Omental fat pad (tissue), 4 donors: ENCODE data around the gene ITGA2B. TPM values are rescaled to one million over a fixed set of nuclear protein-coding genes. Genes with fewer than 3 reads are reported as not detected.
"Not testable (repeated sequence)": the region's sequence is repeated elsewhere in the genome, so short reads cannot be mapped to it uniquely, and the experiment has no call there.

Experiments
- ATAC-seq: fragments of 150-250 bp; one replicate; pipeline ENCODE4 v1.9.1; 2016; ENCODE audit warnings: mild to moderate bottlenecking, moderate library complexity; ENCODE audit not compliant: low FRiP score
- DNase-seq: peaks from one replicate; pipeline ENCODE4 v3.0.0-alpha.2; 2019; ENCODE audit warnings: low spot score
- CTCF ChIP-seq, 3 donors: fragments of 450-650 bp; IDR thresholded peaks; one replicate each; pipeline ENCODE4 v1.5.1; 2016 to 2017; ENCODE audit warnings: antibody characterized with exemption in 3 of 3, mild to moderate bottlenecking in 3 of 3, moderate library complexity in 2 of 3
- total RNA-seq, 4 donors: library from RNA; depleted of rRNA; stranded (reverse); fragments of >200 nt; gene quantifications; one replicate each; pipeline ENCODE4 v1.1.0, GENCODE V29; 2016

ITGA2B gene
- total RNA-seq, 4 donors from 2014 or later = 0.72 to 1.6 (median 1.0) TPM

- no peak for DNase-seq
- ATAC-seq = no peak
- no peak for TF ChIP-seq CTCF (IDR thresholded peaks at IDR 0.05)
These were observed 11.2 kb downstream of the ITGA2B start for GRCh38 chr17:44378171-44378705.

DNA sequence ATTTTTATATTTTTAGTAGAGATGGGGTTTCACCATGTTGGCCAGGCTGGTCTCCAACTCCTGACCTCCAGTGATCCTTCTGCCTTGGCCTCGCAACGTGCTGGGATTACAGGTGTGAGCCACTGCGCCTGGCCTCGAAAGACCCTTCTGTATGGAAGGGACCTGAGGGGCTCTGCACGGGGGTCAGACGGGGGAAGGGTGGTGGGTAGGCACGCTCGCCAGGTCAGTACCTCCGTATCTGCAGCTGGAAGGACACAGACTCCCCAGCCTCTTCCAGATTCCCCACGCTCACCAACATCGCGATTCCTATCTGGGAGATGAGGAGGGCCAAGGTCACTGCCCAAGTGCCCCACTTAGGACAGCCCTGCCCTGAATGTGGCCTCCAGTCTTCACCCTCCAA is 12.7 kb downstream of the ITGA2B start:
- ATAC-seq = no peak
- no peak for TF ChIP-seq CTCF (IDR thresholded peaks at IDR 0.05)
- no peak for DNase-seq

DNA sequence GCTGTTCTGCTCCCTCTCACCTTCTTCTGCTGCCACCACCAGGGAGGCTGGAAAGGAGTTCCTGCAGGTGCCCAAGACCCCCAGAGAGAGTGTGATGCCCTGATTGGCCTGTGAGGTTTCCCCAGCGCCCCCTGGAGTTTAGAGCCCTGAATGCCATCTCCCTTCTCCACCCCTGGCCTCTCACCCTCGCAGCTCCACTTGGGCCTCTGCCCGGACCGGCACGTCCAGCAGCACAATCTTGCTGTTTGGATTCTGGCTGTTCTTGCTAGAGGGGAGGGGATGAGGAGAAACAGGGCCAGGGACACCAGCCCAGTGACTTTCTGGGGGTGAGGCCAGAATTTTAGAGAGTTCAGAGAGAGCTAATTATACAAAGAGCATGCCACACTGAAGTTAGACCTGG is 13.3 kb downstream of the ITGA2B start:
- TF ChIP-seq CTCF (IDR thresholded peaks at IDR 0.05) = no peak
- ATAC-seq (no peak), DNase-seq (no peak)

- peak; percentile 5 for ATAC-seq
These were observed 14.0 kb downstream of the ITGA2B start for GRCh38 chr17:44375196-44376017.

GRCh38 chr17:44374306-44375195 is 14.9 kb downstream of the ITGA2B start:
- peak; percentile 35 for ATAC-seq
- DNase-seq = no peak
- no peak for TF ChIP-seq CTCF (IDR thresholded peaks at IDR 0.05)

More at GRCh38 chr17:44375196-44376017, 14.0 kb downstream of the ITGA2B start:
- DNase-seq = no peak
- TF ChIP-seq CTCF (IDR thresholded peaks at IDR 0.05) = no peak

GRCh38 chr17:44372036-44372435 is 17.4 kb downstream of the ITGA2B start:
- ATAC-seq = no peak
- no peak for DNase-seq
- no peak for TF ChIP-seq CTCF (IDR thresholded peaks at IDR 0.05)

DNA sequence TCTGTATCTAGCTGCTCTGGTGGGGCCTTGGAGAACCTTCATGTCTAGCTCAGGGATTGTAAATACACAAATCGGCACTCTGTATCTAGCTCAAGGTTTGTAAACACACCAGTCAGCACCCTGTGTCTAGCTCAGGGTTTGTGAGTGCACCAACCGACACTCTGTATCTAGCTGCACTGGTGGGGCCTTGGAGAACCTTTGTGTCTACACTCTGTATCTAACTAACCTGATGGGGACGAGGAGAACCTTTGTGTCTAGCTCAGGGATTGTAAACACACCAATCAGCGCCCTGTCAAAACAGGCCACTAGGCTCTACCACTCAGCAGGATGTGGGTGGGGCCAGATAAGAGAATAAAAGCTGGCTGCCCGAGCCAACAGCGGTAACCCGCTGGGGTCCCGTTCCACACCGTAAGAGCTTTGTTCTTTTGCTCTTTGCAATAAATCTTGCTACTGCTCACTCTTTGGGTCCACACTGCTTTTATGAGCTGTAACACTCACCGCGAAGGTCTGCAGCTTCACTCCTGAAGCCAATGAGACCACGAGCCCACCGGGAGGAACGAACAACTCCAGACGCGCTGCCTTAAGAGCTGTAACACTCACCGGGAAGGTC is 19.9 kb downstream of the ITGA2B start:
- not testable (repeated sequence) for ATAC-seq, DNase-seq

DNA sequence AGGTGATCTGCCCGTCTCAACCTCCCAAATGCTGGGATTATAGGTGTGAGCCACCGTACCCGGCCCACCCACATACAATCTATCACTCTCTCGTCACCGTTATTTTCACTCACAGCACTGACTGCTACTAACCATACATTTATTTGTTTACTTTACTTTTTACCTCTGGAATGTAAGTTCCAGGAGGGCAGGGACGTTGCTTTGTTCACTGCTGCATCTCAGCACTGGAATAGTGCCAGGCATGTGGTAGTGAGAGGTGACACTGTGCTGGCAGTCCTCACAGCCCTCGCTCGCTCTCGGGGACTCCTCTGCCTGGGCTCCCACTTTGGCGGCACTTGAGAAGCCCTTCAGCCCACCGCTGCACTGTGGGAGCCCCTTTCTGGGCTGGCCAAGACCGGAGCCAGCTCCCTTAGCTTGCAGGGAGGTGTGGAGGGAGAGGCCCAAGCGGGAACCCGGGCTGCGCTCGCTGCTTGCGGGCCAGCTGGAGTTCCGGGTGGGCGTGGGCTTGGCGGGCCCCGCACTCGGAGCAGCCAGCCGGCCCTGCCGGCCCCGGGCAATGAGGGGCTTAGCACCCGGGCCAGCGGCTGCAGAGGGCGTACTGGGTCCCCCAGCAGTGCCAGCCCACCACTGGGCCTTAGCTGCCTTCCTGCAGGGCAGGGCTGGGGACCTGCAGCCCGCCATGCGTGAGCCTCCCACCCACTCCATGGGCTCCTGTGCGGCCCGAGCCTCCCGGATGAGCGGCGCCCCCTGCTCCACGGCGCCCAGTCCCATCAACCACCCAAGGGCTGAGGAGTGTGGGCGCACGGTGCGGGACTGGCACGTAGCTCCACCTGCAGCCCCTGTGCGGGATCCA is 20.8 kb downstream of the ITGA2B start:
- DNase-seq, ATAC-seq: not testable (repeated sequence)
